CD14-positive monocyte (primary cell): ENCODE data around the gene ITGA7. TPM values are rescaled to one million over a fixed set of nuclear protein-coding genes. Genes with fewer than 3 reads are reported as not detected.

Experiments
- DNase-seq, 3 donors: peaks; one replicate each; pipeline ENCODE4 v3.0.0-alpha.2; 2011 to 2022
- H2AFZ ChIP-seq: 2 replicates; pipeline ENCODE4 v1.6.0; 2012; ENCODE audit warnings: mild to moderate bottlenecking, low read depth, low read length, inconsistent platforms; ENCODE audit not compliant: insufficient read depth, poor library complexity, severe bottlenecking
- H3K27ac ChIP-seq, 2 donors: 1 replicate in 1 of 2; 2 replicates in 1 of 2; pipeline ENCODE4 v1.5.1; 2012 to 2013; ENCODE audit warnings: low read length in 2 of 2, control low read depth in 1 of 2, inconsistent platforms in 1 of 2, low read depth in 1 of 2, mild to moderate bottlenecking in 1 of 2
- H3K27me3 ChIP-seq, 2 donors: one replicate each; pipeline versions ENCODE4 v1.6.0 to v1.6.1; 2011 to 2013; ENCODE audit warnings: low read length in 2 of 2; ENCODE audit not compliant: control insufficient read depth in 2 of 2, insufficient read depth in 2 of 2
- H3K36me3 ChIP-seq, 2 donors: replicated peaks in 1 of 2; 1 replicate in 1 of 2; 2 replicates in 1 of 2; pipeline versions ENCODE4 v1.5.1 to v1.6.1; 2012 to 2013; ENCODE audit warnings: low read length in 2 of 2, control low read depth in 1 of 2, inconsistent platforms in 1 of 2, mild to moderate bottlenecking in 1 of 2; ENCODE audit not compliant: insufficient read depth in 2 of 2, control insufficient read depth in 1 of 2
- H3K4me1 ChIP-seq, 2 donors: 1 replicate in 1 of 2; 2 replicates in 1 of 2; pipeline versions ENCODE4 v1.5.1 to v1.6.1; 2012 to 2013; ENCODE audit warnings: low read length in 2 of 2, control low read depth in 1 of 2, inconsistent platforms in 1 of 2, mild to moderate bottlenecking in 1 of 2, moderate library complexity in 1 of 2; ENCODE audit not compliant: insufficient read depth in 2 of 2, control insufficient read depth in 1 of 2
- H3K4me2 ChIP-seq: replicated peaks from 2 replicates; pipeline ENCODE3; 2012; ENCODE audit warnings: low read length, moderate library complexity, mild to moderate bottlenecking; ENCODE audit not compliant: poor library complexity, severe bottlenecking; ENCODE audit errors: extremely low read depth
- H3K4me3 ChIP-seq, 3 experiments: fragments of 200-600 bp in 1 of 3; sonication (generic) in 1 of 3; replicated peaks in 1 of 3; 1 replicate in 2 of 3; 2 replicates in 1 of 3; pipeline ENCODE4 v1.5.1; 2011 to 2013; ENCODE audit warnings: low read length in 3 of 3, mild to moderate bottlenecking in 3 of 3, control low read depth in 2 of 3, low read depth in 2 of 3, inconsistent platforms in 1 of 3, moderate library complexity in 1 of 3
- H3K79me2 ChIP-seq: 2 replicates; pipeline ENCODE4 v1.6.0; 2012; ENCODE audit warnings: mild to moderate bottlenecking, control low read depth, inconsistent platforms, low read length, moderate library complexity; ENCODE audit not compliant: insufficient read depth
- H3K9ac ChIP-seq: 2 replicates; pipeline ENCODE4 v1.6.0; 2017; ENCODE audit warnings: low read length, mild to moderate bottlenecking; ENCODE audit not compliant: insufficient read depth, poor library complexity, severe bottlenecking
- H3K9me3 ChIP-seq, 2 donors: replicated peaks in 1 of 2; 1 replicate in 1 of 2; 2 replicates in 1 of 2; pipeline versions ENCODE4 v1.5.1 to v1.6.1; 2012 to 2013; ENCODE audit warnings: low read length in 2 of 2, control low read depth in 1 of 2; ENCODE audit not compliant: control insufficient read depth in 1 of 2, insufficient read depth in 1 of 2
- H4K20me1 ChIP-seq: 2 replicates; pipeline ENCODE4 v1.6.0; 2012; ENCODE audit warnings: mild to moderate bottlenecking, low read length, control low read depth, moderate library complexity; ENCODE audit not compliant: insufficient read depth
- H3K27ac Mint-ChIP-seq, 7 donors: one replicate each; pipeline ENCODE4 v1.8.0; 2020; ENCODE audit warnings: mild to moderate bottlenecking in 7 of 7, mixed read lengths in 7 of 7, moderate library complexity in 6 of 7, inconsistent platforms in 2 of 7
- H3K27me3 Mint-ChIP-seq, 3 donors: one replicate each; pipeline ENCODE4 v1.8.0; 2021 to 2022; ENCODE audit warnings: low read depth in 3 of 3, mild to moderate bottlenecking in 3 of 3, mixed read lengths in 3 of 3, moderate library complexity in 3 of 3, inconsistent platforms in 1 of 3
- H3K36me3 Mint-ChIP-seq, 2 donors: one replicate each; pipeline ENCODE4 v1.8.0; 2020; ENCODE audit warnings: mixed read lengths in 2 of 2, inconsistent platforms in 1 of 2, mild to moderate bottlenecking in 1 of 2
- H3K4me1 Mint-ChIP-seq: one replicate; pipeline ENCODE4 v1.8.0; 2020; ENCODE audit warnings: mild to moderate bottlenecking, mixed read lengths
- H3K4me3 Mint-ChIP-seq, 2 donors: one replicate each; pipeline ENCODE4 v1.8.0; 2020; ENCODE audit warnings: mild to moderate bottlenecking in 2 of 2, mixed read lengths in 2 of 2, moderate library complexity in 1 of 2
- H3K9me3 Mint-ChIP-seq, 7 donors: one replicate each; pipeline ENCODE4 v1.8.0; 2020 to 2022; ENCODE audit warnings: mixed read lengths in 7 of 7, mild to moderate bottlenecking in 6 of 7, moderate library complexity in 6 of 7, inconsistent platforms in 2 of 7
- WGBS: methylation state at CpG from one replicate; pipeline ENCODE4 v1.1.5; 2013; ENCODE audit warnings: missing lambda C conversion rate; ENCODE audit not compliant: insufficient coverage; 5-methylcytosine and 5-hydroxymethylcytosine counted together
- intact Hi-C, 2 donors: fragments of 100-400 bp; cut with micrococcal nuclease; formaldehyde crosslinking; loops; one replicate each; pipeline versions ENCODE4 v1.15.0 to v1.15.1; 2023
- polyA plus RNA-seq, 3 donors: library from polyadenylated mRNA; depleted of rRNA in 1 of 3; unstranded in 2 of 3; stranded (reverse) in 1 of 3; fragments of 300-500 nt in 2 of 3; fragments of >200 nt in 1 of 3; fragmentation: Illumina TruSeq in 2 of 3; gene quantifications; 1 replicate in 2 of 3; 2 replicates in 1 of 3; pipeline ENCODE4 v1.2.3, GENCODE V29; 2012 to 2021
- TF ChIP-seq, protein P1 (sequence below): fragments of 200-600 bp; IDR thresholded peaks from one replicate; pipeline ENCODE4 v1.8.0; 2022; ENCODE audit warnings: antibody characterized with exemption, mild to moderate bottlenecking

Gene ITGA7
- polyA plus RNA-seq, 3 donors, result 0.23 to 3.3 (median 0.55) TPM

- WGBS, result 0% methylated on average over 6 of the region's 13 CpGs
- Mint-ChIP-seq H3K4me3 (peak overlapping the region; percentile 88 to 94), H3K27ac (peak overlapping the region; percentile 87 to 97 (median 93)), H3K27me3 (peaks cover 11 to 17% (median 17%) of the 10 kb centered on the region in 3 donors), H3K36me3 (peaks cover 23 to 27% of the 10 kb centered on the region in 2 donors), H3K9me3 (no peaks in the 10 kb centered on the region), H3K4me1 (peaks cover 50% of the 10 kb centered on the region)
- no peaks in the 10 kb centered on the region for H3K9me3 ChIP-seq
- peaks cover 18 to 31% of the 10 kb centered on the region in 2 donors for H3K36me3 ChIP-seq
- H3K79me2 ChIP-seq, result peaks cover 29% of the 10 kb centered on the region
- H3K4me3 ChIP-seq, result peak overlapping the region; percentile 70 to 93 (median 76)
- TF ChIP-seq, protein P1, sequence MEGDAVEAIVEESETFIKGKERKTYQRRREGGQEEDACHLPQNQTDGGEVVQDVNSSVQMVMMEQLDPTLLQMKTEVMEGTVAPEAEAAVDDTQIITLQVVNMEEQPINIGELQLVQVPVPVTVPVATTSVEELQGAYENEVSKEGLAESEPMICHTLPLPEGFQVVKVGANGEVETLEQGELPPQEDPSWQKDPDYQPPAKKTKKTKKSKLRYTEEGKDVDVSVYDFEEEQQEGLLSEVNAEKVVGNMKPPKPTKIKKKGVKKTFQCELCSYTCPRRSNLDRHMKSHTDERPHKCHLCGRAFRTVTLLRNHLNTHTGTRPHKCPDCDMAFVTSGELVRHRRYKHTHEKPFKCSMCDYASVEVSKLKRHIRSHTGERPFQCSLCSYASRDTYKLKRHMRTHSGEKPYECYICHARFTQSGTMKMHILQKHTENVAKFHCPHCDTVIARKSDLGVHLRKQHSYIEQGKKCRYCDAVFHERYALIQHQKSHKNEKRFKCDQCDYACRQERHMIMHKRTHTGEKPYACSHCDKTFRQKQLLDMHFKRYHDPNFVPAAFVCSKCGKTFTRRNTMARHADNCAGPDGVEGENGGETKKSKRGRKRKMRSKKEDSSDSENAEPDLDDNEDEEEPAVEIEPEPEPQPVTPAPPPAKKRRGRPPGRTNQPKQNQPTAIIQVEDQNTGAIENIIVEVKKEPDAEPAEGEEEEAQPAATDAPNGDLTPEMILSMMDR, result no peak
- peak overlapping the region; percentile 91 for H3K9ac ChIP-seq
- H3K27ac ChIP-seq, result peak overlapping the region; percentile 84 to 92
- peaks cover 38% of the 10 kb centered on the region for H4K20me1 ChIP-seq
- peaks cover 26 to 49% of the 10 kb centered on the region in 2 donors for H3K4me1 ChIP-seq
- H2AFZ ChIP-seq, result peak overlapping the region; percentile 91
- intact Hi-C loops, result loop anchor here in 1 of 2 donors (5.0 kb wide), 1 partner anchor 34 kb away; a partner anchor contains a TSS
- DNase-seq, result peak in 1 of 3 donors; percentile 74
- H3K4me2 ChIP-seq, result peak overlapping the region; percentile 83
- peaks cover 0 to 17% of the 10 kb centered on the region in 2 donors for H3K27me3 ChIP-seq
These were observed 8.9 kb upstream of the ITGA7 start for GRCh38 chr12:55716582-55716957.

- intact Hi-C loops, result loop anchor here in 1 of 2 donors (5.0 kb wide), 1 partner anchor 34 kb away; a partner anchor contains a TSS
These were observed 8.3 kb upstream of the ITGA7 start, which contains the start of gene BLOC1S1 for GRCh38 chr12:55715833-55716581. TSS of gene BLOC1S1 (plus strand) at chr12:55716046. CDS start at chr12:55716052, 6 bp downstream.

More at GRCh38 chr12:55715833-55716581, 8.3 kb upstream of the ITGA7 start, which contains the start of gene BLOC1S1:
- H3K9ac ChIP-seq, result peak within 1 kb of the TSS; percentile 91
- peak; percentile 73 to 79 (median 77) for DNase-seq
- Mint-ChIP-seq H3K27ac (peak within 1 kb of the TSS; percentile 87 to 97 (median 93)), H3K4me3 (peak within 1 kb of the TSS; percentile 88 to 94), H3K9me3 (no peaks in the 10 kb centered on the region), H3K36me3 (peaks cover 23 to 26% of the 10 kb centered on the region in 2 donors), H3K4me1 (peaks cover 50% of the 10 kb centered on the region), H3K27me3 (peaks cover 11 to 21% (median 19%) of the 10 kb centered on the region in 3 donors)
- peaks cover 18 to 26% of the 10 kb centered on the region in 2 donors for H3K36me3 ChIP-seq
- H3K4me2 ChIP-seq, result peak within 1 kb of the TSS; percentile 83
- no peaks in the 10 kb centered on the region for H3K9me3 ChIP-seq
- H3K27me3 ChIP-seq, result peaks cover 0 to 20% of the 10 kb centered on the region in 2 donors
- peaks cover 38% of the 10 kb centered on the region for H4K20me1 ChIP-seq
- peak within 1 kb of the TSS; percentile 70 to 93 (median 76) for H3K4me3 ChIP-seq
- H3K79me2 ChIP-seq, result peaks cover 29% of the 10 kb centered on the region
- 1% methylated on average over 27 of the region's 42 CpGs for WGBS
- H3K4me1 ChIP-seq, result peaks cover 26 to 49% of the 10 kb centered on the region in 2 donors
- peak within 1 kb of the TSS; percentile 91 for H2AFZ ChIP-seq
- TF ChIP-seq, protein P1, result no peak
- peak within 1 kb of the TSS; percentile 84 to 92 for H3K27ac ChIP-seq
